Endodermal cell (in vitro differentiated cells): ENCODE data around the gene LRMDA. TPM values are rescaled to one million over a fixed set of nuclear protein-coding genes. Genes with fewer than 3 reads are reported as not detected.

Source experiments
- DNase-seq: peaks from one replicate; pipeline ENCODE4 v3.0.0-alpha.2; 2017
- H3K27ac ChIP-seq: 2 replicates; pipeline ENCODE4 v1.5.1; 2013; ENCODE audit warnings: mild to moderate bottlenecking, low read depth, low read length, moderate library complexity
- H3K27me3 ChIP-seq: 2 replicates; pipeline ENCODE4 v1.6.1; 2013; ENCODE audit warnings: mild to moderate bottlenecking, low read length, moderate library complexity; ENCODE audit not compliant: insufficient read depth, control insufficient read depth, poor library complexity, severe bottlenecking
- H3K36me3 ChIP-seq: 2 replicates; pipeline ENCODE4 v1.7.0; 2013; ENCODE audit warnings: mild to moderate bottlenecking, low read length, moderate library complexity; ENCODE audit not compliant: control insufficient read depth, insufficient read depth
- H3K4me1 ChIP-seq: one replicate; pipeline ENCODE4 v1.7.0; 2013; ENCODE audit warnings: low read length; ENCODE audit not compliant: control insufficient read depth, insufficient read depth
- H3K4me3 ChIP-seq: 2 replicates; pipeline ENCODE4 v1.5.1; 2013; ENCODE audit warnings: mild to moderate bottlenecking, low read length, moderate library complexity
- H3K9ac ChIP-seq: 2 replicates; pipeline ENCODE4 v1.6.1; 2013; ENCODE audit warnings: mild to moderate bottlenecking, low read length, moderate library complexity; ENCODE audit not compliant: poor library complexity, severe bottlenecking; ENCODE audit errors: extremely low read depth
- H3K9me3 ChIP-seq: 2 replicates; pipeline ENCODE4 v1.6.1; 2013; ENCODE audit warnings: mild to moderate bottlenecking, low read length, moderate library complexity; ENCODE audit not compliant: control insufficient read depth
- H3K27ac Mint-ChIP-seq: 2 replicates; pipeline ENCODE4 v1.8.0; 2020; ENCODE audit warnings: mixed read lengths
- H3K27me3 Mint-ChIP-seq: 2 replicates; pipeline ENCODE4 v1.8.0; 2021; ENCODE audit warnings: mild to moderate bottlenecking, mixed read lengths; ENCODE audit not compliant: insufficient read depth
- H3K36me3 Mint-ChIP-seq: 2 replicates; pipeline ENCODE4 v1.8.0; 2020; ENCODE audit warnings: low read depth, mixed read lengths
- H3K4me1 Mint-ChIP-seq: 2 replicates; pipeline ENCODE4 v1.8.0; 2020; ENCODE audit warnings: mixed read lengths
- H3K4me3 Mint-ChIP-seq: 2 replicates; pipeline ENCODE4 v1.8.0; 2020; ENCODE audit warnings: mild to moderate bottlenecking, moderate library complexity, mixed read lengths
- H3K9me3 Mint-ChIP-seq: 2 replicates; pipeline ENCODE4 v1.8.0; 2020; ENCODE audit warnings: mild to moderate bottlenecking, mixed read lengths
- CTCF ChIP-seq: fragments of 200-600 bp; sonication (generic); conservative IDR thresholded peaks from 2 replicates; pipeline ENCODE4 v1.5.0; 2021; ENCODE audit warnings: antibody characterized with exemption, mild to moderate bottlenecking
- WGBS, 2 experiments: methylation state at CpG; one replicate each; pipeline versions ENCODE4 v1.1.5 to v1.1.7; 2013; ENCODE audit warnings: missing lambda C conversion rate in 2 of 2, mixed read lengths in 1 of 2; ENCODE audit not compliant: insufficient coverage in 1 of 2, insufficient read length in 1 of 2; 5-methylcytosine and 5-hydroxymethylcytosine counted together
- total RNA-seq, 2 donors: library from RNA; stranded (reverse); fragmentation: NEBNext Ultra II Directional in 1 of 2; extraction: Animal tissue kit (Norgen Biotek cat#: 25700) in 1 of 2; gene quantifications; 2 replicates in 1 of 2; 3 replicates in 1 of 2; pipeline ENCODE4 v1.2.1, GENCODE V29; 2021

Gene LRMDA
- total RNA-seq, 2 donors from 2014 or later, result 1.7 to 5.1 TPM

DNA sequence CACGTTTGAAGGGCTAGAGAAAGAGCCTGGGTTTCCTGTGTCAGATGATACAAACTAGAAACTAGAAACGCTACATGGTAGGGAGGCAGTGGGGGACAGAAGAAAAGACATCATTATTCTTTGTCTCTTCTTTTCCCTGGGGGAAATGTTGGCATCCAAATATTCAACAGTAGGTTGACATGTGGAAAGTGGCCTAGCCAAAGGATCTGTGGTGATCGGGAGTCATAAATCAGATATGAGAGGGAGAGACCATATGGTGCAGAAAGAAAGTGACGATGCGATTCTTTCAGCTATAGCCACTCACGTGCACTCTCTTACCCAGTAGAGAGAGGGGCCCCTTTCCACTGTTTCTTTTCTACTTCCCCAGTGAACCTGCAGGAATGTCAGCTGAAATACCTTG is 964.7 kb downstream of the LRMDA start:
- Mint-ChIP-seq H3K27ac (no peak overlapping the region), H3K9me3 (no peaks in the 10 kb centered on the region), H3K4me3 (no peak overlapping the region), H3K4me1 (peaks cover 3% of the 10 kb centered on the region), H3K27me3 (no peaks in the 10 kb centered on the region), H3K36me3 (no peaks in the 10 kb centered on the region)
- Histone ChIP-seq H3K4me1 (no peaks in the 10 kb centered on the region), H3K9me3 (no peaks in the 10 kb centered on the region), H3K27ac (no peak overlapping the region), H3K36me3 (no peaks in the 10 kb centered on the region), H3K4me3 (no peak overlapping the region), H3K9ac (no peak overlapping the region), H3K27me3 (no peaks in the 10 kb centered on the region)
- TF ChIP-seq CTCF, result no peak
- no peak for DNase-seq
- WGBS, 2 experiments, result 94 to 96% methylated on average over 5 to 6 of the region's 6 CpGs

DNA sequence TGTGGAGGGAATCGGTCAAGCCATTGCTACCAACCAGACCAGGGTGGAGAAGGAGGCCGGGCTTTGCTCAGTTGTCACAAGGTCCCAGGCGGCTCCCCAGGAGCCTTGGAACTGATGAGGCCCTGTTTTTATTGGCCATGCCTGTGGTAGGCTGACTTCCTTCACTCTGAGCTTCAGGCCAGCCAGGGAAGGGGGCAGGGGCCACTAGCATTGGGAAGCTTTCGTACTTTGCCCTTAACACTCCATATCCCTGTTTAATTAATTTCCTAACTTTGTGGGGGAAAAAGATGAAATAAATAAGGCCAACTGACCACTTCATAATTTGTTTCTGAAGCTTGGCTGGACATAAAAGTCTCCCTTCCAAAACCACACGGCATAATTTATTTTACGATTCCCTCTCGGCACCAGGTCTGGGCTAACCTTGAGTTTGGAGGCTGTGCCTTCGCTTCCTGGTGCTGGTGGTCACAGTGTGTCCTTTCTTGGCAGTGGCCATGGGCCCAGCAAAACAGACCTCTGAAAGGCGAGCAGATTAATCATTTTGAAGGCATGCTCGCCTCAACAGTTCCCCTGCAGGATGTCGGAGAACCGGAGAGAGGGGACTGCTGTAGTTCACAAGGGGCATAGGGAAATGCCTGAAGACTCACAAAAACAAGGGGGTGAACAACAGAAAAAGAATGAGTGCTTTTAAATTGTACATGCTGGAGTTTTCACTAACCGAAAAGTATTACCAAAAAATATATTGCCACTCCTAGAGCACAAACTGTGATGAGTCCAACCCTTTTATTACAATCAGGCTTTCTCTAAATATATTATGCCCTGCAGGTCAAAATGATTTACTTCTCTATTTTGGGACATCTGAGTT is 966.0 kb downstream of the LRMDA start:
- no peak for DNase-seq
- Histone ChIP-seq H3K9me3 (no peaks in the 10 kb centered on the region), H3K27ac (peak overlapping the region; percentile 46), H3K4me1 (no peaks in the 10 kb centered on the region), H3K36me3 (no peaks in the 10 kb centered on the region), H3K27me3 (no peaks in the 10 kb centered on the region), H3K4me3 (no peak overlapping the region), H3K9ac (no peak overlapping the region)
- TF ChIP-seq CTCF, result no peak
- Mint-ChIP-seq H3K36me3 (no peaks in the 10 kb centered on the region), H3K27me3 (no peaks in the 10 kb centered on the region), H3K9me3 (no peaks in the 10 kb centered on the region), H3K27ac (no peak overlapping the region), H3K4me3 (no peak overlapping the region), H3K4me1 (peaks cover 3% of the 10 kb centered on the region)
- 86 to 90% methylated on average over 11 to 12 of the region's 13 CpGs for WGBS, 2 experiments

DNA sequence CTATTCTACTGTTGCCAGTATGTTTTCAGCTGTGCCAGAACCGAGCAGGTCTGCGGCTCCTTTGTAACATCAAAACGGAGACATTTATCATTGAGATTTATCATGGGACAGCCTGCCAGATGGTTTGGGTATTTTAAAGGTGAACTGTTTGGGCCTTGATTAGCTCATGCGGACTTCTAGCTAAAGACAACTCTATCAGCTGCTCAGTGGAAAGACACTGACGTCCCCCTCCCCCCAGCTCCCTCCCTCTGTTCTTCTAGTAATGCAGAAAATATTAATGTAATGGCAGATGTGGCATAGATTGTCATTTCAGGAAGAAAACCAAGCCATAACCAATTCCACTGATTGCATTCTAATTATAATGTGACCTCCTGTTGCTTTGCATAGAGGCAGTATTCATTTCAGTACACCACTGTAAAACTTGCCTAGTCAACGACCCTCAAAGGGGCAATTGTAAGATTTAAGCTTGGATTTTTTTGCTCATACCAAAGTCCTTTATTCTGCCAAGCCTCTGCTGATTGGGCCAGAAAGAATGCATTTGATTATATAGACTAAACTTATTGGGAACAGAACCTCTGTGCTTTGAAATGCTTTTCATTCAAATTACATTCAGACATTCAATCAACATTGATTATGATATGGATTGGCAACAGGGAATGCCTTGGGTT is 966.8 kb downstream of the LRMDA start:
- H3K4me3 ChIP-seq, result no peak overlapping the region
- no peaks in the 10 kb centered on the region for H3K36me3 ChIP-seq
- no peaks in the 10 kb centered on the region for H3K36me3 Mint-ChIP-seq
- DNase-seq, result no peak
- 92 to 100% methylated on average over 2 to 5 of the region's 6 CpGs for WGBS, 2 experiments
- no peaks in the 10 kb centered on the region for H3K4me1 ChIP-seq
- no peak overlapping the region for H3K9ac ChIP-seq
- H3K9me3 Mint-ChIP-seq, result no peaks in the 10 kb centered on the region
- H3K27ac ChIP-seq, result peak overlapping the region; percentile 46
- no peaks in the 10 kb centered on the region for H3K27me3 Mint-ChIP-seq
- peaks cover 3% of the 10 kb centered on the region for H3K4me1 Mint-ChIP-seq
- H3K27ac Mint-ChIP-seq, result no peak overlapping the region
- no peaks in the 10 kb centered on the region for H3K27me3 ChIP-seq
- no peak overlapping the region for H3K4me3 Mint-ChIP-seq
- no peaks in the 10 kb centered on the region for H3K9me3 ChIP-seq
- TF ChIP-seq CTCF, result no peak
